Liver (tissue), 9 donors: ENCODE data around the gene CBFA2T3. TPM values are rescaled to one million over a fixed set of nuclear protein-coding genes. Genes with fewer than 3 reads are reported as not detected.

Source experiments
- DNase-seq: peaks from one replicate; pipeline ENCODE4 v3.0.0-alpha.2; 2017; ENCODE audit warnings: low spot score
- H3K27ac ChIP-seq, 2 donors: one replicate each; pipeline ENCODE4 v1.7.0; 2013; ENCODE audit warnings: inconsistent platforms in 2 of 2, low read length in 2 of 2, control low read depth in 1 of 2, low read depth in 1 of 2, mild to moderate bottlenecking in 1 of 2
- H3K27me3 ChIP-seq, 4 donors: one replicate each; pipeline versions ENCODE4 v1.6.1 to v1.7.0; 2013; ENCODE audit warnings: low read length in 3 of 4, inconsistent platforms in 1 of 4, mild to moderate bottlenecking in 1 of 4, moderate library complexity in 1 of 4; ENCODE audit not compliant: control insufficient read depth in 4 of 4, insufficient read depth in 4 of 4
- H3K36me3 ChIP-seq, 4 donors: one replicate each; pipeline versions ENCODE4 v1.6.1 to v1.7.0; 2013; ENCODE audit warnings: low read length in 3 of 4, mild to moderate bottlenecking in 3 of 4, low read depth in 1 of 4, moderate library complexity in 1 of 4; ENCODE audit not compliant: control insufficient read depth in 4 of 4, insufficient read depth in 3 of 4
- H3K4me1 ChIP-seq, 4 donors: one replicate each; pipeline versions ENCODE4 v1.6.1 to v1.7.0; 2013; ENCODE audit warnings: low read length in 3 of 4, mild to moderate bottlenecking in 3 of 4, moderate library complexity in 1 of 4; ENCODE audit not compliant: control insufficient read depth in 4 of 4, insufficient read depth in 4 of 4
- H3K4me3 ChIP-seq, 3 donors: one replicate each; pipeline versions ENCODE4 v1.6.1 to v1.7.0; 2013; ENCODE audit warnings: low read length in 3 of 3, control low read depth in 1 of 3, low read depth in 1 of 3, mild to moderate bottlenecking in 1 of 3
- H3K9ac ChIP-seq, 2 donors: one replicate each; pipeline ENCODE4 v1.7.0; 2013; ENCODE audit warnings: low read length in 2 of 2, mild to moderate bottlenecking in 2 of 2, moderate library complexity in 2 of 2, control low read depth in 1 of 2, low read depth in 1 of 2
- H3K9me3 ChIP-seq, 4 donors: one replicate each; pipeline versions ENCODE4 v1.6.1 to v1.7.0; 2013; ENCODE audit warnings: low read length in 3 of 4; ENCODE audit not compliant: control insufficient read depth in 4 of 4
- ATF3 ChIP-seq: IDR thresholded peaks from 2 replicates; pipeline ENCODE4 v1.6.1; 2016; ENCODE audit warnings: antibody characterized with exemption
- CTCF ChIP-seq: fragments of 150-350 bp; IDR thresholded peaks from 2 replicates; pipeline ENCODE4 v1.5.1; 2017; ENCODE audit warnings: improper control_type of control experiment, low read depth, low read length; ENCODE audit not compliant: missing input control
- EGR1 ChIP-seq, 2 donors: IDR thresholded peaks; 2 replicates each; pipeline ENCODE4 v1.6.1; 2016 to 2018; ENCODE audit warnings: antibody characterized with exemption in 2 of 2, low read depth in 2 of 2
- FOXA1 ChIP-seq: IDR thresholded peaks from 2 replicates; pipeline ENCODE4 v1.6.1; 2016; ENCODE audit warnings: antibody characterized with exemption
- FOXA2 ChIP-seq: IDR thresholded peaks from 2 replicates; pipeline ENCODE4 v1.6.1; 2016; ENCODE audit warnings: antibody characterized with exemption
- GABPA ChIP-seq, 2 donors: IDR thresholded peaks in 1 of 2; conservative IDR thresholded peaks in 1 of 2; 2 replicates each; pipeline ENCODE4 v1.6.1; 2016; ENCODE audit warnings: antibody characterized with exemption in 2 of 2, mild to moderate bottlenecking in 1 of 2, moderate library complexity in 1 of 2
- HNF4A ChIP-seq, 2 donors: conservative IDR thresholded peaks; 2 replicates each; pipeline ENCODE4 v1.6.1; 2016; ENCODE audit warnings: antibody characterized with exemption in 2 of 2, mild to moderate bottlenecking in 2 of 2
- HNF4G ChIP-seq: IDR thresholded peaks from 2 replicates; pipeline ENCODE4 v1.6.1; 2016; ENCODE audit warnings: antibody characterized with exemption
- MAX ChIP-seq: IDR thresholded peaks from 2 replicates; pipeline ENCODE4 v1.6.1; 2016; ENCODE audit warnings: antibody characterized with exemption
- NR2F2 ChIP-seq: IDR thresholded peaks from 2 replicates; pipeline ENCODE4 v1.6.1; 2016; ENCODE audit warnings: antibody characterized with exemption
- REST ChIP-seq: IDR thresholded peaks from 2 replicates; pipeline ENCODE4 v1.6.1; 2016; ENCODE audit warnings: antibody characterized with exemption, mild to moderate bottlenecking
- RXRA ChIP-seq, 2 donors: IDR thresholded peaks; 2 replicates each; pipeline ENCODE4 v1.6.1; 2017 to 2018; ENCODE audit warnings: antibody characterized with exemption in 2 of 2, mild to moderate bottlenecking in 1 of 2
- SP1 ChIP-seq: IDR thresholded peaks from 2 replicates; pipeline ENCODE4 v1.6.1; 2018; ENCODE audit warnings: antibody characterized with exemption, mild to moderate bottlenecking
- TAF1 ChIP-seq: conservative IDR thresholded peaks from 2 replicates; pipeline ENCODE4 v1.6.1; 2016; ENCODE audit warnings: antibody characterized with exemption, mild to moderate bottlenecking
- whole genome bisulfite sequencing: extraction: QIAGEN DNeasy Blood & Tissue Kit; methylation state at CpG from one replicate; pipeline ENCODE4 v1.1.7; 2013; 5-methylcytosine and 5-hydroxymethylcytosine counted together
- polyA plus RNA-seq, 2 donors: library from polyadenylated mRNA; stranded (reverse) in 1 of 2; unstranded in 1 of 2; fragments of 200-250 nt in 1 of 2; fragments of >200 nt in 1 of 2; fragmentation: Nextera tagmentation in 1 of 2; extraction: Ambion mirVana in 1 of 2; gene quantifications; one replicate each; pipeline versions ENCODE4 v1.2.1 to v1.2.3, GENCODE V29; 2013 to 2015
- total RNA-seq, 2 donors: library from RNA; depleted of rRNA; stranded (reverse); fragments of >200 nt; gene quantifications; one replicate each; pipeline ENCODE4 v1.2.3, GENCODE V29; 2014
- donor health status: healthy.
- donor health status: healthy.
- donor health status: healthy.
- donor health status: healthy.
- donor health status: healthy.

Gene CBFA2T3
- total and polyA plus RNA-seq, 4 donors = 1.4 to 4.5 (median 3.1) TPM

- TF ChIP-seq REST (no peak), HNF4G (no peak), EGR1 (IDR thresholded peaks at IDR 0.05; ENCODE audit: low read depth in 2 of 2) (no peak)
Observed at GRCh38 chr16:88848557-88848956, 128.4 kb downstream of the CBFA2T3 start (continued).

GRCh38 chr16:88847654-88848053, 129.4 kb downstream of the CBFA2T3 start:
- peaks cover 0 to 10% (median under 1%) of the 10 kb centered on the region in 4 donors for H3K36me3 ChIP-seq
- DNase-seq = no peak
- H3K27ac ChIP-seq = no peak overlapping the region
- H3K9ac ChIP-seq = no peak overlapping the region
- TF ChIP-seq REST (no peak), FOXA2 (no peak), HNF4A (conservative IDR thresholded peaks at IDR 0.05) (no peak), TAF1 (no peak), FOXA1 (no peak), EGR1 (IDR thresholded peaks at IDR 0.05; ENCODE audit: low read depth in 2 of 2) (no peak), NR2F2 (no peak), HNF4G (no peak), ATF3 (no peak), MAX (no peak), RXRA (IDR thresholded peaks at IDR 0.05) (no peak), SP1 (no peak), CTCF (no peak), GABPA (IDR thresholded peaks at IDR 0.05 in 1 of 2, conservative IDR thresholded peaks at IDR 0.05 in 1 of 2) (no peak)
- H3K4me3 ChIP-seq = no peak overlapping the region
- H3K4me1 ChIP-seq = peaks cover 0 to 10% (median 7%) of the 10 kb centered on the region in 4 donors
- no peaks in the 10 kb centered on the region for H3K9me3 ChIP-seq
- 97% methylated on average over 18 of the region's 18 CpGs for whole genome bisulfite sequencing
- H3K27me3 ChIP-seq = no peaks in the 10 kb centered on the region
